ENCODE measurements around the gene PLCG2. TPM values are rescaled to one million over a fixed set of nuclear protein-coding genes. Genes with fewer than 3 reads are reported as not detected.

Gene PLCG2
- total and polyA plus RNA-seq, 2 of the 8 experiments (the other 6 are each of a cell fraction or from before 2014, with no cell fraction given) = 6.1 to 6.9 TPM

DNA sequence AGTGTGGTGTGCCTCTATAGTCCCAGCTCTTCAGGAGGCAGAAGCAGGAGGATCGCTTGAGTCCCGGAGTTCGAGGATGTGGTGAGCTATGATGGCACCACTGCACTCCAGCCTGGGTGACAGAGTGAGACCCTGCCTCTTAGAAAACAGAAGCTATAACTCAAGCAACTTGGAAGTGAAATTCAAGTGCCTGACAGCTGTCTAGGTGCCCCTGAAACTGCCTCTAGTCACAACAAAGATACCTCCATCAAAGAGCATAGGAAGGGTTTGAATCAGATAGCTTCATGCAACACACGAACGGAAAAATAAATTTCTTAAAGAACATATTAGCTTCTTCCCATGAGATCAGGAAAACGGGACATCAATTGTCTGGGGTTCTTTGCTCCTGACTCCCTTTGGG is 860 bp upstream of the PLCG2 start:
- CTCF ChIA-PET (ENCODE audit: partially characterized antibody) = interaction anchor here (1.4 to 3.3 kb wide), 3 partner anchors 95 to 109 kb away, joined by 4 to 17 read pairs (median 4); no protein-coding TSS in a partner anchor
- no peak overlapping the region for H2BK120ac ChIP-seq (replicated peaks; ENCODE audit: low read depth, low read length)
- TF ChIP-seq CHD1 (IDR thresholded peaks at IDR 0.05; ENCODE audit: low read depth, low read length) = no peak
- TF ChIP-seq FOSL1 (IDR thresholded peaks at IDR 0.05; ENCODE audit: insufficient read depth, low read depth, low read length) = no peak
- TF ChIP-seq, protein P1, sequence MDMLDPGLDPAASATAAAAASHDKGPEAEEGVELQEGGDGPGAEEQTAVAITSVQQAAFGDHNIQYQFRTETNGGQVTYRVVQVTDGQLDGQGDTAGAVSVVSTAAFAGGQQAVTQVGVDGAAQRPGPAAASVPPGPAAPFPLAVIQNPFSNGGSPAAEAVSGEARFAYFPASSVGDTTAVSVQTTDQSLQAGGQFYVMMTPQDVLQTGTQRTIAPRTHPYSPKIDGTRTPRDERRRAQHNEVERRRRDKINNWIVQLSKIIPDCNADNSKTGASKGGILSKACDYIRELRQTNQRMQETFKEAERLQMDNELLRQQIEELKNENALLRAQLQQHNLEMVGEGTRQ (IDR thresholded peaks at IDR 0.05; ENCODE audit: low read length) = no peak
- TF ChIP-seq CEBPB (IDR thresholded peaks at IDR 0.05; ENCODE audit: low read depth, low read length) = no peak
- TF ChIP-seq, protein P2, sequence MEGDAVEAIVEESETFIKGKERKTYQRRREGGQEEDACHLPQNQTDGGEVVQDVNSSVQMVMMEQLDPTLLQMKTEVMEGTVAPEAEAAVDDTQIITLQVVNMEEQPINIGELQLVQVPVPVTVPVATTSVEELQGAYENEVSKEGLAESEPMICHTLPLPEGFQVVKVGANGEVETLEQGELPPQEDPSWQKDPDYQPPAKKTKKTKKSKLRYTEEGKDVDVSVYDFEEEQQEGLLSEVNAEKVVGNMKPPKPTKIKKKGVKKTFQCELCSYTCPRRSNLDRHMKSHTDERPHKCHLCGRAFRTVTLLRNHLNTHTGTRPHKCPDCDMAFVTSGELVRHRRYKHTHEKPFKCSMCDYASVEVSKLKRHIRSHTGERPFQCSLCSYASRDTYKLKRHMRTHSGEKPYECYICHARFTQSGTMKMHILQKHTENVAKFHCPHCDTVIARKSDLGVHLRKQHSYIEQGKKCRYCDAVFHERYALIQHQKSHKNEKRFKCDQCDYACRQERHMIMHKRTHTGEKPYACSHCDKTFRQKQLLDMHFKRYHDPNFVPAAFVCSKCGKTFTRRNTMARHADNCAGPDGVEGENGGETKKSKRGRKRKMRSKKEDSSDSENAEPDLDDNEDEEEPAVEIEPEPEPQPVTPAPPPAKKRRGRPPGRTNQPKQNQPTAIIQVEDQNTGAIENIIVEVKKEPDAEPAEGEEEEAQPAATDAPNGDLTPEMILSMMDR (IDR thresholded peaks at IDR 0.05; ENCODE audit: control extremely low read depth in 1 of 3, insufficient read depth in 1 of 3, low read depth in 1 of 3, low read length in 3 of 3) = no peak
- no peak for TF ChIP-seq CBX5 (IDR thresholded peaks at IDR 0.05; ENCODE audit: low read depth, low read length)
- no peak for TF ChIP-seq SIN3A (conservative IDR thresholded peaks at IDR 0.05 in 1 of 2, IDR thresholded peaks at IDR 0.05 in 1 of 2; ENCODE audit: low read depth in 1 of 2, low read length in 2 of 2)
- TF ChIP-seq BACH1 (IDR thresholded peaks at IDR 0.05; ENCODE audit: low read length) = no peak
- no peak for TF ChIP-seq ZNF274 (IDR thresholded peaks at IDR 0.05; ENCODE audit: borderline replicate concordance, extremely low read depth, low read length)
- no peak for TF ChIP-seq NRF1 (IDR thresholded peaks at IDR 0.05; ENCODE audit: low read depth, low read length)

More for the DNA sequence above, 860 bp upstream of the PLCG2 start:
- Histone ChIP-seq H2BK5ac (ENCODE audit: low read depth, low read length) (no peak overlapping the region), H4K20me1 (replicated peaks in 1 of 2; ENCODE audit: control insufficient read depth in 1 of 2, insufficient read depth in 2 of 2, low read length in 2 of 2) (peaks cover 3 to 7% of the 10 kb centered on the region in 2 experiments), H3K27ac (ENCODE audit: low read depth, low read length) (no peak overlapping the region), H3K9me3 (ENCODE audit: insufficient read depth in 2 of 2, low read depth in 1 of 2, low read length in 1 of 2) (no peaks in the 10 kb centered on the region), H3K14ac (ENCODE audit: insufficient read length) (no peak overlapping the region), H4K5ac (ENCODE audit: insufficient read length, low read depth, low read length) (no peak overlapping the region), H3K27me3 (replicated peaks in 1 of 4; ENCODE audit: control insufficient read depth in 3 of 4, extremely low read depth in 1 of 4, insufficient read depth in 3 of 4, low read length in 3 of 4) (peaks cover 10 to 31% (median 23%) of the 10 kb centered on the region in 4 experiments), H3K4ac (replicated peaks; ENCODE audit: insufficient read length, low read depth, low read length) (no peak overlapping the region), H4K8ac (ENCODE audit: extremely low read depth, insufficient read depth, low read length) (no peak overlapping the region), H3K9ac (replicated peaks in 1 of 4; ENCODE audit: extremely low read depth in 1 of 4, low read depth in 3 of 4, low read length in 3 of 4) (no peak overlapping the region), H3K56ac (replicated peaks; ENCODE audit: insufficient read length, low read depth, low read length) (no peak overlapping the region), H4K91ac (replicated peaks; ENCODE audit: insufficient read length, low read length) (no peak overlapping the region), H3K4me2 (ENCODE audit: insufficient read depth in 1 of 2, low read depth in 2 of 2, low read length in 2 of 2) (peak overlapping the region; percentile 86 to 90; a peak in 3 of 4 replicates), H3K18ac (ENCODE audit: extremely low read depth, low read length) (no peak overlapping the region), H3K79me2 (ENCODE audit: control insufficient read depth in 1 of 2, insufficient read depth in 2 of 2, low read length in 2 of 2) (no peaks in the 10 kb centered on the region), H2AFZ (ENCODE audit: low read length) (no peak overlapping the region), H2BK20ac (ENCODE audit: low read length) (no peak overlapping the region), H2BK15ac (ENCODE audit: low read length) (no peak overlapping the region), H3K4me3 (ENCODE audit: extremely low read depth in 1 of 4, insufficient read depth in 2 of 4, low read depth in 3 of 4, low read length in 4 of 4) (peak overlapping the region in 2 of 4 experiments; percentile 59 to 67; a peak in 5 of 8 replicates), H3K79me1 (ENCODE audit: low read depth, low read length) (no peaks in the 10 kb centered on the region), H3K4me1 (replicated peaks in 1 of 4; ENCODE audit: control insufficient read depth in 3 of 4, insufficient read depth in 4 of 4, low read length in 3 of 4) (peaks cover 0 to 6% (median 0%) of the 10 kb centered on the region in 4 experiments; a peak in 3 of 7 replicates), H2AK5ac (ENCODE audit: low read depth, low read length) (no peak overlapping the region), H2BK12ac (ENCODE audit: low read depth, low read length) (no peak overlapping the region), H3K23ac (ENCODE audit: insufficient read length) (no peak overlapping the region), H3K23me2 (ENCODE audit: low read depth, low read length) (peaks cover 7% of the 10 kb centered on the region), H3K36me3 (ENCODE audit: control insufficient read depth in 2 of 4, insufficient read depth in 4 of 4, low read length in 3 of 4) (no peaks in the 10 kb centered on the region)
- POLR2A ChIA-PET (ENCODE audit: partially characterized antibody) = no interaction called here
- WGBS, 2 experiments (ENCODE audit: extremely low coverage in 1 of 2, insufficient coverage in 1 of 2, insufficient read length in 1 of 2, insufficient replicate concordance in 2 of 2, low coverage in 1 of 2, low lambda C conversion rate in 2 of 2, missing lambda C conversion rate in 1 of 2) = 86% methylated on average over 6 of the region's 6 CpGs; no CpG with 5 or more reads in 1 of the 2 experiments
- FAIRE-seq (no peak), DNase-seq (ENCODE audit: low read depth in 1 of 2, low spot score in 2 of 2) (no peak)
